Activated CD4-positive, CD25-positive, alpha-beta regulatory T cell treated with anti-CD3 and anti-CD28 coated beads, Interleukin-2, amount 50 U/mL, for 72 hours (primary cell): ENCODE data around the gene SNAPC4.
"Not testable (repeated sequence)": the region's sequence is repeated elsewhere in the genome, so short reads cannot be mapped to it uniquely, and the experiment has no call there.

Experiments used
- DNase-seq: peaks from one replicate; pipeline ENCODE4 v3.0.0; 2021

Gene SNAPC4

GRCh38 chr9:136405904-136406303, 5.9 kb upstream of the SNAPC4 start:
- not testable (repeated sequence) for DNase-seq

- DNase-seq = no peak
Observed at GRCh38 chr9:136405481-136405880, 5.5 kb upstream of the SNAPC4 start.

- no peak for DNase-seq
Observed at GRCh38 chr9:136404801-136405136, 4.8 kb upstream of the SNAPC4 start.

- peak; percentile 54 for DNase-seq
Observed at GRCh38 chr9:136403915-136404800, 4.2 kb upstream of the SNAPC4 start.

GRCh38 chr9:136403538-136403914, 3.6 kb upstream of the SNAPC4 start:
- DNase-seq = peak; percentile 68

GRCh38 chr9:136402067-136402466, 2.1 kb upstream of the SNAPC4 start:
- DNase-seq = no peak

- no peak for DNase-seq
Observed at GRCh38 chr9:136401173-136401922, 1.4 kb upstream of the SNAPC4 start.

- DNase-seq = peak; percentile 69
Observed at GRCh38 chr9:136399176-136400037, 563 bp downstream of the SNAPC4 start.

- DNase-seq = no peak
Observed at GRCh38 chr9:136398286-136398685, 1.7 kb downstream of the SNAPC4 start.

- DNase-seq = no peak
Observed at GRCh38 chr9:136397643-136398042, 2.3 kb downstream of the SNAPC4 start.

- DNase-seq = no peak
Observed at GRCh38 chr9:136396219-136396515, 3.8 kb downstream of the SNAPC4 start.

- DNase-seq = no peak
Observed at GRCh38 chr9:136395345-136396218, 4.4 kb downstream of the SNAPC4 start.

GRCh38 chr9:136395020-136395340, 5.0 kb downstream of the SNAPC4 start:
- no peak for DNase-seq

GRCh38 chr9:136394312-136395019, 5.5 kb downstream of the SNAPC4 start:
- DNase-seq = no peak

- no peak for DNase-seq
Observed at GRCh38 chr9:136393531-136393930, 6.4 kb downstream of the SNAPC4 start.

GRCh38 chr9:136392538-136393449, 7.2 kb downstream of the SNAPC4 start:
- DNase-seq = no peak

GRCh38 chr9:136391737-136392537, 8.0 kb downstream of the SNAPC4 start:
- DNase-seq = no peak

GRCh38 chr9:136389396-136389795, 10.6 kb downstream of the SNAPC4 start:
- no peak for DNase-seq

- DNase-seq = no peak
Observed at GRCh38 chr9:136387217-136387616, 12.8 kb downstream of the SNAPC4 start.

GRCh38 chr9:136386018-136386417, 14.0 kb downstream of the SNAPC4 start:
- no peak for DNase-seq
